Neural progenitor cell (in vitro differentiated cells): ENCODE data around the gene GLDN. TPM values are rescaled to one million over a fixed set of nuclear protein-coding genes. Genes with fewer than 3 reads are reported as not detected.

ENCODE experiments used
- DNase-seq: peaks from one replicate; pipeline ENCODE4 v3.0.0-alpha.2; 2016; ENCODE audit warnings: low spot score
- H2AFZ ChIP-seq: fragments of 200-600 bp; sonication (generic); replicated peaks from 2 replicates; pipeline ENCODE4 v1.6.1; 2016; ENCODE audit warnings: antibody characterized with exemption
- H3F3A ChIP-seq: fragments of 200-600 bp; sonication (generic); 2 replicates; pipeline ENCODE4 v1.6.1; 2016; ENCODE audit warnings: antibody characterized with exemption, low read depth
- H3K27ac ChIP-seq: fragments of 200-600 bp; sonication (generic); 2 replicates; pipeline ENCODE4 v1.5.1; 2016; ENCODE audit warnings: mild to moderate bottlenecking
- H3K27me3 ChIP-seq: fragments of 200-600 bp; sonication (generic); 2 replicates; pipeline ENCODE4 v1.6.1; 2016; ENCODE audit warnings: mild to moderate bottlenecking, moderate library complexity
- H3K36me3 ChIP-seq: fragments of 200-600 bp; sonication (generic); 2 replicates; pipeline ENCODE4 v1.5.1; 2016
- H3K4me1 ChIP-seq: fragments of 200-600 bp; sonication (generic); 2 replicates; pipeline ENCODE4 v1.6.1; 2016; ENCODE audit warnings: mixed run types
- H3K4me2 ChIP-seq: fragments of 200-600 bp; sonication (generic); 2 replicates; pipeline ENCODE4 v1.6.1; 2016
- H3K4me3 ChIP-seq: fragments of 200-600 bp; sonication (generic); 2 replicates; pipeline ENCODE4 v1.5.1; 2016
- H3K79me2 ChIP-seq: fragments of 200-600 bp; sonication (generic); 2 replicates; pipeline ENCODE4 v1.6.1; 2016; ENCODE audit warnings: low read depth
- H3K9ac ChIP-seq: fragments of 200-600 bp; sonication (generic); 2 replicates; pipeline ENCODE4 v1.6.1; 2016
- H3K9me3 ChIP-seq: fragments of 200-600 bp; sonication (generic); 2 replicates; pipeline ENCODE4 v1.5.1; 2016; ENCODE audit warnings: low read depth
- H4K20me1 ChIP-seq: fragments of 200-600 bp; sonication (generic); 2 replicates; pipeline ENCODE4 v1.6.1; 2016; ENCODE audit warnings: low read depth
- H3K27ac Mint-ChIP-seq: 3 replicates; pipeline ENCODE4 v1.8.0; 2021; ENCODE audit warnings: mixed read lengths
- H3K27me3 Mint-ChIP-seq: 2 replicates; pipeline ENCODE4 v1.8.0; 2022; ENCODE audit warnings: low read depth, mild to moderate bottlenecking, inconsistent platforms, moderate library complexity, mixed read lengths; ENCODE audit not compliant: insufficient read depth
- H3K36me3 Mint-ChIP-seq: 3 replicates; pipeline ENCODE4 v1.8.0; 2021; ENCODE audit warnings: mixed read lengths
- H3K4me1 Mint-ChIP-seq: 3 replicates; pipeline ENCODE4 v1.8.0; 2021; ENCODE audit warnings: mixed read lengths
- H3K4me3 Mint-ChIP-seq: 3 replicates; pipeline ENCODE4 v1.8.0; 2021; ENCODE audit warnings: mild to moderate bottlenecking, moderate library complexity, mixed read lengths
- H3K9me3 Mint-ChIP-seq: 3 replicates; pipeline ENCODE4 v1.8.0; 2020; ENCODE audit warnings: mixed read lengths
- EZH2 ChIP-seq: fragments of 200-600 bp; sonication (generic); IDR thresholded peaks from 2 replicates; pipeline ENCODE4 v1.6.1; 2017; ENCODE audit warnings: antibody characterized with exemption, mild to moderate bottlenecking, moderate library complexity
- EZH2phosphoT487 ChIP-seq: fragments of 200-600 bp; sonication (generic); IDR thresholded peaks from 2 replicates; pipeline ENCODE4 v1.6.1; 2017; ENCODE audit warnings: antibody characterized with exemption
- total RNA-seq: library from RNA; depleted of rRNA; stranded (reverse); fragments of >200 nt; gene quantifications from 2 replicates; pipeline ENCODE4 v1.2.3, GENCODE V29; 2015; ENCODE audit warnings: low replicate concordance
- TF ChIP-seq, protein P1 (sequence below): fragments of 200-600 bp; sonication (generic); IDR thresholded peaks from 2 replicates; pipeline ENCODE4 v1.5.1; 2017; ENCODE audit warnings: antibody characterized with exemption, mild to moderate bottlenecking

Gene GLDN
- total RNA-seq, 1 donor from 2014 or later = 5.3 TPM

DNA sequence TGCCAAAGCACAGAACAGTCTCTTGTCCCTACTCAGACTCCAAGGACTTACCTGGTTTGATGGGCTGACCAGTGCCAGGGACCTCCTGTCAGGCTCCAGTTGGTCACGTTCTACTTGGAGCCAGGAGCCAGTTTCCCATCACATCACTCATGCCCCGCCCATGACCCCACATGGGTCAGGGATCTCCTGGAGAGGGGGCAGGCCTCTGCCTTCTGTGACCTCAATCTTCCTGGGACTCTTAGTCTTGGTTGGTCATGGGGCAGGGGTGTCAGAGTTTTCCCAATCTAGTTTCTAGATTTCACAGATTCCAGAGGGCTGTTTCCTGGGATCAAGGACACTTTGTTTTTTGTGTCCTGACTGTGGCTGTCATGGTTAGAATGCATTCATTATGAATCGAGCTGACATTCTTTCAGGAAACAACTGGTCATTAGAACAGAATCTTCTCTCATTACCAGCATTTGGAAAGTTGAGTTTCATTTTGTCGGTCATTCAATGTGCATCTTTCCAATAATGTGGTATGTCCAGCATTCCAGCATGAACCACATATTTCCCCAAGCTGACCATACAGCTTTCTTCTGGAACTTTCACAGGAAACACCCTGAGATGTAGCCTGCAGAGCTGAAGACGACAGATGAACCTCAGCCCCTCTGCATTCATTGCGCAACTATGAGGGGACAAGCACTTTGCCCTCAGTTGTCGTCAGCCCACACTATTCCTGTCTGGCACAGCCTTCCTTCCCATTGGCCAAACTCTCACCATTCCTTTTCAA lies 22.9 kb upstream of the GLDN start:
- no peaks in the 10 kb centered on the region for H3F3A ChIP-seq
- no peak overlapping the region for H3K4me3 Mint-ChIP-seq
- no peak overlapping the region for H3K27ac ChIP-seq
- no peak for DNase-seq
- no peak overlapping the region for H3K4me3 ChIP-seq
- no peaks in the 10 kb centered on the region for H3K27me3 ChIP-seq
- no peaks in the 10 kb centered on the region for H3K36me3 Mint-ChIP-seq
- H3K36me3 ChIP-seq = no peaks in the 10 kb centered on the region
- no peak overlapping the region for H3K4me2 ChIP-seq
- H3K9me3 ChIP-seq = no peaks in the 10 kb centered on the region
- TF ChIP-seq EZH2 = no peak
- no peak for TF ChIP-seq EZH2phosphoT487
- H3K4me1 Mint-ChIP-seq = no peaks in the 10 kb centered on the region
- no peaks in the 10 kb centered on the region for H3K9me3 Mint-ChIP-seq
- H3K9ac ChIP-seq = no peak overlapping the region
- no peak overlapping the region for H3K27ac Mint-ChIP-seq
- peaks cover 5% of the 10 kb centered on the region for H3K4me1 ChIP-seq
- H3K79me2 ChIP-seq = no peaks in the 10 kb centered on the region
- no peaks in the 10 kb centered on the region for H4K20me1 ChIP-seq
- H2AFZ ChIP-seq = no peak overlapping the region
- peaks cover 4% of the 10 kb centered on the region for H3K27me3 Mint-ChIP-seq

DNA sequence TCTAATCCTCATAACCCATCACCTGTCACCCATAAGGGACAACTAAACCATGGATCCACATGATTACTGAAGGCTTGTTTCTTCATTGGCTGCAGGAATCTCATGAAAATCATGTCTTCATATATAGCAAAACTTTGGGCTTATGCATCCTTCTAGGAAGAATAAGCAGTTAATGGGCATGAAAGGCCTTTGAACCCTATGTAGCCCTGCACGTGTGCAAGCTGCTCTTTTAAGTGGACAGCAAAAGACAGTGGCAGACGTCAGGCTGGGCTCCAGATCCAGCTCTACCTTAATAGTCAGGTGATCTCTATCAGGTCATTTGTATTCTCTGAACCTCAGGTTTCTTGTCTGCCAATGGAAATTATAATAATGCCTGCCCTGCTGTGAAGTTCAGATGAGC lies 21.9 kb upstream of the GLDN start:
- no peaks in the 10 kb centered on the region for H3K9me3 Mint-ChIP-seq
- H4K20me1 ChIP-seq = no peaks in the 10 kb centered on the region
- H3K27me3 ChIP-seq = no peaks in the 10 kb centered on the region
- H2AFZ ChIP-seq = no peak overlapping the region
- H3K4me1 ChIP-seq = peaks cover 5% of the 10 kb centered on the region
- no peaks in the 10 kb centered on the region for H3F3A ChIP-seq
- H3K4me2 ChIP-seq = no peak overlapping the region
- DNase-seq = no peak
- H3K4me3 Mint-ChIP-seq = no peak overlapping the region
- TF ChIP-seq EZH2 = no peak
- TF ChIP-seq EZH2phosphoT487 = no peak
- TF ChIP-seq, protein P1, sequence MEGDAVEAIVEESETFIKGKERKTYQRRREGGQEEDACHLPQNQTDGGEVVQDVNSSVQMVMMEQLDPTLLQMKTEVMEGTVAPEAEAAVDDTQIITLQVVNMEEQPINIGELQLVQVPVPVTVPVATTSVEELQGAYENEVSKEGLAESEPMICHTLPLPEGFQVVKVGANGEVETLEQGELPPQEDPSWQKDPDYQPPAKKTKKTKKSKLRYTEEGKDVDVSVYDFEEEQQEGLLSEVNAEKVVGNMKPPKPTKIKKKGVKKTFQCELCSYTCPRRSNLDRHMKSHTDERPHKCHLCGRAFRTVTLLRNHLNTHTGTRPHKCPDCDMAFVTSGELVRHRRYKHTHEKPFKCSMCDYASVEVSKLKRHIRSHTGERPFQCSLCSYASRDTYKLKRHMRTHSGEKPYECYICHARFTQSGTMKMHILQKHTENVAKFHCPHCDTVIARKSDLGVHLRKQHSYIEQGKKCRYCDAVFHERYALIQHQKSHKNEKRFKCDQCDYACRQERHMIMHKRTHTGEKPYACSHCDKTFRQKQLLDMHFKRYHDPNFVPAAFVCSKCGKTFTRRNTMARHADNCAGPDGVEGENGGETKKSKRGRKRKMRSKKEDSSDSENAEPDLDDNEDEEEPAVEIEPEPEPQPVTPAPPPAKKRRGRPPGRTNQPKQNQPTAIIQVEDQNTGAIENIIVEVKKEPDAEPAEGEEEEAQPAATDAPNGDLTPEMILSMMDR = no peak
- H3K79me2 ChIP-seq = no peaks in the 10 kb centered on the region
- H3K9ac ChIP-seq = no peak overlapping the region
- no peaks in the 10 kb centered on the region for H3K4me1 Mint-ChIP-seq
- no peaks in the 10 kb centered on the region for H3K9me3 ChIP-seq
- no peak overlapping the region for H3K27ac Mint-ChIP-seq
- peaks cover 4% of the 10 kb centered on the region for H3K27me3 Mint-ChIP-seq
- no peaks in the 10 kb centered on the region for H3K36me3 Mint-ChIP-seq
- no peaks in the 10 kb centered on the region for H3K36me3 ChIP-seq
- no peak overlapping the region for H3K4me3 ChIP-seq
- no peak overlapping the region for H3K27ac ChIP-seq

DNA sequence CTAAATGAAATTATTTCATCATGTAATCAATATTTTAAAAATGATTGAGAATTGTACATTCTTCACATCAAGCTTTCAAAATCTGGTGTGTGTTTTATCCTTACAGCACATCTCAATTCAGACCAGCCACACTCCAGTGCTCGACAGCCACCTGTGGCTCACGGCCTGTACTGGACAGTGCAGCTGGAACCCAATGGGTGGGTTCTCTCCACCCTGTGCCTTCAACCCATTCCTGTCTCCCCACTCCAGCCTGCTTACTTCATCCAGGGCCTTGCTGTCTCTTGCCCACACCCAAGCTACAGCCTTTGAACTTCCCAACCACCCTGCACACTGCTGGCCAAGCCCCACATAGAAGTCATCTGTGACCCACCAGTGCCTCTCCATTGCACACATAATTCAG lies 20.6 kb upstream of the GLDN start:
- Histone ChIP-seq H3K36me3 (no peaks in the 10 kb centered on the region), H2AFZ (no peak overlapping the region), H3F3A (no peaks in the 10 kb centered on the region), H3K27ac (no peak overlapping the region), H3K4me3 (no peak overlapping the region), H3K9ac (no peak overlapping the region), H3K4me2 (no peak overlapping the region), H4K20me1 (no peaks in the 10 kb centered on the region), H3K4me1 (peaks cover 5% of the 10 kb centered on the region), H3K9me3 (no peaks in the 10 kb centered on the region), H3K79me2 (no peaks in the 10 kb centered on the region), H3K27me3 (no peaks in the 10 kb centered on the region)
- Mint-ChIP-seq H3K27me3 (peaks cover 4% of the 10 kb centered on the region), H3K27ac (no peak overlapping the region), H3K36me3 (no peaks in the 10 kb centered on the region), H3K4me1 (no peaks in the 10 kb centered on the region), H3K9me3 (no peaks in the 10 kb centered on the region), H3K4me3 (no peak overlapping the region)
- no peak for DNase-seq
- TF ChIP-seq, protein P1 = no peak

DNA sequence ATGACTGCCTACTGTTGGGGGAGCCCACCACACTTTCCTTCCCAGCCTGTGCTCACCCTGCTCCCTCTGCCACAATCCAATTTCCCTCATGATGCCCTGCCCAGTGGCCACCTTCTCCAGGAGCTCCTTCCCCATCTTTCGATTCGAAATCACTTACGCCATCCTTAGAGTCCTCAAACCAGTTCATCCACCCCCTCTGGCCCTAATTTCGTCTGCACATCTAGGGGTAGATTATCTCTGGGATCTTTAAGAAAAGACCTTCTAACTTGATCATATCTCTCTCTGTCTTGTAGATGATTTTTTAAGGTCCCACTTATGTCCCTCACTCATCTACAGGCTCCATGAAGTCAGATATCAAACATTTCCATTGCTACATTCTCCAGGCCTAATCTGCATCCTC lies 20.1 kb upstream of the GLDN start:
- H3K9me3 Mint-ChIP-seq = no peaks in the 10 kb centered on the region
- no peaks in the 10 kb centered on the region for H3K4me1 Mint-ChIP-seq
- no peak overlapping the region for H3K4me2 ChIP-seq
- no peak overlapping the region for H3K9ac ChIP-seq
- H3K27me3 Mint-ChIP-seq = peaks cover 4% of the 10 kb centered on the region
- H3K36me3 ChIP-seq = no peaks in the 10 kb centered on the region
- H3K4me3 ChIP-seq = no peak overlapping the region
- no peak overlapping the region for H3K27ac Mint-ChIP-seq
- H3F3A ChIP-seq = no peaks in the 10 kb centered on the region
- H3K4me1 ChIP-seq = peaks cover 5% of the 10 kb centered on the region
- H4K20me1 ChIP-seq = no peaks in the 10 kb centered on the region
- no peak overlapping the region for H2AFZ ChIP-seq
- H3K9me3 ChIP-seq = no peaks in the 10 kb centered on the region
- TF ChIP-seq EZH2phosphoT487 (no peak), EZH2 (no peak)
- TF ChIP-seq, protein P1 = no peak
- no peaks in the 10 kb centered on the region for H3K36me3 Mint-ChIP-seq
- H3K27ac ChIP-seq = no peak overlapping the region
- H3K4me3 Mint-ChIP-seq = no peak overlapping the region
- no peak for DNase-seq
- no peaks in the 10 kb centered on the region for H3K27me3 ChIP-seq
- H3K79me2 ChIP-seq = no peaks in the 10 kb centered on the region
